Measurements from ENCODE around the gene PPP3CA. TPM values are rescaled to one million over a fixed set of nuclear protein-coding genes. Genes with fewer than 3 reads are reported as not detected.

Gene PPP3CA
- total RNA-seq, 1 experiment from 2014 or later: 129 TPM

DNA sequence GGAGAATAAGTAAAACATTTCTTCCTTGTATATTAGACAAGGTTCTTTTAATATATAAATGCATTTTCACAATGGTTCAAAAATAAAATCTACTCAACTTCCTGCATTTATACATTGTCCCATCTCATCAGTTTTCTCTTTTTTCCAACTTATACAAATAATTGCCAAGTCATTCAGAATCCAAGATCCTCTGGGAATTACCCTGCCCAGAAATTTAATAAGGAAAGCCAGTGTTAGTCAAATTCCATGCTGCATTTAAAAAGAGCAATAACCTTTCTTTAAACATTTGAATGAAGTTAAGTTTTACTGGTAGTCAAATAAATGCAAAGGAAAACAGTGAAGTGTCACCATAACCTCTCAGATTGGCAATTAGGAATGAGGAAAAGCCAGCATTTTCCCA is 357.9 kb downstream of the PPP3CA start:
- intact Hi-C loops (cut with micrococcal nuclease; ENCODE audit: unreplicated experiment): no loop called here
- no TSS peak for BruUV-seq (replicated peaks)
- Histone ChIP-seq H3K36me3 (ENCODE audit: insufficient read depth, low read length, poor library complexity, severe bottlenecking) (no peaks in the 10 kb centered on the region), H3K9me3 (ENCODE audit: low read depth, low read length, poor library complexity, severe bottlenecking) (no peaks in the 10 kb centered on the region), H3K27me3 (replicated peaks; ENCODE audit: insufficient read depth, low read depth, low read length, poor library complexity) (no peaks in the 10 kb centered on the region), H3K4me3 (ENCODE audit: low read depth, low read length, poor library complexity, severe bottlenecking) (no peak overlapping the region), H3K4me1 (ENCODE audit: insufficient read depth, low read length, poor library complexity, severe bottlenecking) (no peaks in the 10 kb centered on the region), H3K27ac (ENCODE audit: low read depth, low read length, poor library complexity, severe bottlenecking) (no peak overlapping the region)
- DNase-seq (ENCODE audit: low spot score): no peak
- POLR2A ChIA-PET (ENCODE audit: low non-redundant PET): no interaction called here
- CTCF ChIA-PET: no interaction called here
- TF ChIP-seq EZH2 (IDR thresholded peaks at IDR 0.05; ENCODE audit: borderline replicate concordance, low read depth, low read length, poor library complexity, severe bottlenecking): no peak
- TF ChIP-seq, protein P1, sequence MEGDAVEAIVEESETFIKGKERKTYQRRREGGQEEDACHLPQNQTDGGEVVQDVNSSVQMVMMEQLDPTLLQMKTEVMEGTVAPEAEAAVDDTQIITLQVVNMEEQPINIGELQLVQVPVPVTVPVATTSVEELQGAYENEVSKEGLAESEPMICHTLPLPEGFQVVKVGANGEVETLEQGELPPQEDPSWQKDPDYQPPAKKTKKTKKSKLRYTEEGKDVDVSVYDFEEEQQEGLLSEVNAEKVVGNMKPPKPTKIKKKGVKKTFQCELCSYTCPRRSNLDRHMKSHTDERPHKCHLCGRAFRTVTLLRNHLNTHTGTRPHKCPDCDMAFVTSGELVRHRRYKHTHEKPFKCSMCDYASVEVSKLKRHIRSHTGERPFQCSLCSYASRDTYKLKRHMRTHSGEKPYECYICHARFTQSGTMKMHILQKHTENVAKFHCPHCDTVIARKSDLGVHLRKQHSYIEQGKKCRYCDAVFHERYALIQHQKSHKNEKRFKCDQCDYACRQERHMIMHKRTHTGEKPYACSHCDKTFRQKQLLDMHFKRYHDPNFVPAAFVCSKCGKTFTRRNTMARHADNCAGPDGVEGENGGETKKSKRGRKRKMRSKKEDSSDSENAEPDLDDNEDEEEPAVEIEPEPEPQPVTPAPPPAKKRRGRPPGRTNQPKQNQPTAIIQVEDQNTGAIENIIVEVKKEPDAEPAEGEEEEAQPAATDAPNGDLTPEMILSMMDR (conservative IDR thresholded peaks at IDR 0.05; ENCODE audit: low read depth, low read length): no peak

DNA sequence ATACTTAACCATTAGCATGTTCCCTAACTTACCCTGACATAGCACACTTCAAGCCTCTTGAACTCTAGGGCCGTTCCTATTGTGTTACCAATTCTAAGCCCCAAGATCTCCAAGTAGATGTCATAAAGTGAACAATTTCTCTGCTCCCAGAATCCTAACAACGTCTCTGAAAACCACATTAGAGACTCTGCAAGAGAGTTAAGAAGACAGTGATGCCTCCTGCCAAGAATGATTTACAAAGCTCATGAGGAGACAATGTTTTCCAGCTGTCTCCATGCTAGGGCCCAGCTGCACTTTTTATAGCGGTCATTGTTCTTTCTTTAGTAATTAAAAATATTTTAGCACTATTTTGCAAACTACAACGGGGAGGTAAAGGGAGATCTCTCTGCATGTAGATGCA is 358.4 kb downstream of the PPP3CA start:
- CTCF ChIA-PET: no interaction called here
- BruUV-seq (replicated peaks): no TSS peak
- no peaks in the 10 kb centered on the region for H3K4me1 ChIP-seq (ENCODE audit: insufficient read depth, low read length, poor library complexity, severe bottlenecking)
- intact Hi-C loops (cut with micrococcal nuclease; ENCODE audit: unreplicated experiment): no loop called here
- TF ChIP-seq EZH2 (IDR thresholded peaks at IDR 0.05; ENCODE audit: borderline replicate concordance, low read depth, low read length, poor library complexity, severe bottlenecking): no peak
- TF ChIP-seq, protein P1 (conservative IDR thresholded peaks at IDR 0.05; ENCODE audit: low read depth, low read length): no peak
- H3K27me3 ChIP-seq (replicated peaks; ENCODE audit: insufficient read depth, low read depth, low read length, poor library complexity): no peaks in the 10 kb centered on the region
- POLR2A ChIA-PET (ENCODE audit: low non-redundant PET): no interaction called here
- H3K27ac ChIP-seq (ENCODE audit: low read depth, low read length, poor library complexity, severe bottlenecking): no peak overlapping the region
- H3K9me3 ChIP-seq (ENCODE audit: low read depth, low read length, poor library complexity, severe bottlenecking): no peaks in the 10 kb centered on the region
- no peak overlapping the region for H3K4me3 ChIP-seq (ENCODE audit: low read depth, low read length, poor library complexity, severe bottlenecking)
- no peaks in the 10 kb centered on the region for H3K36me3 ChIP-seq (ENCODE audit: insufficient read depth, low read length, poor library complexity, severe bottlenecking)
- no peak for DNase-seq (ENCODE audit: low spot score)

DNA sequence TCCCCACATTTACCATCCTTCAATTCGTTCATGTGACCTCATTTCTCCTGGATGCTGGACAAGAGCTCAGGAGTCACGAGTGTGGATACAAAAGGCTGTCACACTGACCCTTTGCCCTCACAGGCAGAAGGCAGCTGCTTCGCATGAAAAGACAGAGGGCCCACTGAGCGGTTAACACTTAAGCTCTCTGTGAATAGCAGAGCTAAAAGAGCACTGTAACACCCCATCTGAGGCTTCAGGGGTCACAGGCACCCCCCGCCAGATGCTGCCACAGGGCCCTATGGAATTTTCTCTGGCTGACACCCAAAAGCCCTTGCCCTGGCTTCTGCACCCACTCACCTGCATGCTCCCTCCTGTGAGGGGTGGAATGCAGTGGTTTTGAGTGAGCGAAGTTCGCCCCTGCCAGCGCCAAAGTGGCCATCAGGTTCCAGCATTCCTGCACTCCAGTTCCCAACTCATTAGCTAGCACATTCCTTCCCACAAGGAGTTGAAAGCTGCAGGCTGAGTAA is 360.9 kb downstream of the PPP3CA start:
- Histone ChIP-seq H3K27ac (ENCODE audit: low read depth, low read length, poor library complexity, severe bottlenecking) (no peak overlapping the region), H3K36me3 (ENCODE audit: insufficient read depth, low read length, poor library complexity, severe bottlenecking) (no peaks in the 10 kb centered on the region), H3K9me3 (ENCODE audit: low read depth, low read length, poor library complexity, severe bottlenecking) (no peaks in the 10 kb centered on the region), H3K4me3 (ENCODE audit: low read depth, low read length, poor library complexity, severe bottlenecking) (no peak overlapping the region), H3K4me1 (ENCODE audit: insufficient read depth, low read length, poor library complexity, severe bottlenecking) (no peaks in the 10 kb centered on the region), H3K27me3 (replicated peaks; ENCODE audit: insufficient read depth, low read depth, low read length, poor library complexity) (no peaks in the 10 kb centered on the region)
- intact Hi-C loops (cut with micrococcal nuclease; ENCODE audit: unreplicated experiment): no loop called here
- no peak for TF ChIP-seq EZH2 (IDR thresholded peaks at IDR 0.05; ENCODE audit: borderline replicate concordance, low read depth, low read length, poor library complexity, severe bottlenecking)
- TF ChIP-seq, protein P1 (conservative IDR thresholded peaks at IDR 0.05; ENCODE audit: low read depth, low read length): no peak
- no TSS peak for BruUV-seq (replicated peaks)
- CTCF ChIA-PET: no interaction called here
- DNase-seq (ENCODE audit: low spot score): no peak
- POLR2A ChIA-PET (ENCODE audit: low non-redundant PET): no interaction called here

Measured in A673 (cell line).